ENCODE data around the gene DCTN5. TPM values are rescaled to one million over a fixed set of nuclear protein-coding genes. Genes with fewer than 3 reads are reported as not detected.
A peak's percentile ranks its signal among the peaks of the same experiment; 100 is the strongest.

The DCTN5 gene
- total and polyA plus RNA-seq, 2 of the 13 experiments (the other 11 are each of a cell fraction or from before 2014, with no cell fraction given) = 105 to 207 TPM

DNA sequence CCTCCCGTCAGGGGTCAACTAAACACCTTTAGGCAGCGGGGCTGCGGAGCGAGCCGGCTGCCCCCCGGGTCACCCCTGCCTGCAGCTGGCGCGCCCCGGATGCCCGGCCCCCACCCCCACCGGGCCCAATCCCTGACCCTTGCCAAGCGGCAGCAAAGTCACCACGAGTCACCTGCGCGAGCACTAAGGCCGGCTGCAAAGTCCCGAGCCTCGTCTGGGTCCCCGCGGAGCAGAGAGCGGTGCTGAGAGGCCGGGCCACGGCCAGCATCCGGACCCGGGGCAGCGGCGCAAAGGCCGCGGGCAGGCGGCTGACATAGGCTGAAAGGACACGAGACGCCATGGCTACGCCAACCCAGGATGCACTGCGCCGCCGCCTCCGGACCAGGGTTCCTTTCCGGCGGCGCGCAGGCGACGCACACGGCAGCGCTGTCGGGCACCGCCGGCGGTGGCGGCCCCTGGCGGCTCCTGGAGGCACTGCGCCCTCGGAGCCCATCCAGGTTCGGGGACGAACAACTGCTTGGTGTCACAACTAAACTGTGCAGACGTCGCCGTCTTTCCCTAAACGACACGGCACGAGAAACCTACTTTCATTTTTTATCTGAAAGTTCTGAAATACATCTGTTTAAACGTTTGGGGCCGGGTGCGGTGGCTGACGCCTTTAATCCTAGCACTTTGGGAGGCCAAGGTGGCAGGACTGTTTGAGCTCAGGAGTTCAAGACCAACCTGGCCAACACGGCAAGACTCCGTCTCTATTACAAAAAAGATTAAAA is 45.1 kb upstream of the DCTN5 start, which contains the start of gene NDUFAB1 (continued):
- TF ChIP-seq, protein P1, sequence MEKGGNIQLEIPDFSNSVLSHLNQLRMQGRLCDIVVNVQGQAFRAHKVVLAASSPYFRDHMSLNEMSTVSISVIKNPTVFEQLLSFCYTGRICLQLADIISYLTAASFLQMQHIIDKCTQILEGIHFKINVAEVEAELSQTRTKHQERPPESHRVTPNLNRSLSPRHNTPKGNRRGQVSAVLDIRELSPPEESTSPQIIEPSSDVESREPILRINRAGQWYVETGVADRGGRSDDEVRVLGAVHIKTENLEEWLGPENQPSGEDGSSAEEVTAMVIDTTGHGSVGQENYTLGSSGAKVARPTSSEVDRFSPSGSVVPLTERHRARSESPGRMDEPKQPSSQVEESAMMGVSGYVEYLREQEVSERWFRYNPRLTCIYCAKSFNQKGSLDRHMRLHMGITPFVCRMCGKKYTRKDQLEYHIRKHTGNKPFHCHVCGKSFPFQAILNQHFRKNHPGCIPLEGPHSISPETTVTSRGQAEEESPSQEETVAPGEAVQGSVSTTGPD (CRISPR knock-in tag; IDR thresholded peaks at IDR 0.05) = no peak
- TF ChIP-seq ZNF138 (CRISPR knock-in tag; IDR thresholded peaks at IDR 0.05; ENCODE audit: low read depth) = no peak
- TF ChIP-seq HOXA5 (CRISPR knock-in tag; IDR thresholded peaks at IDR 0.05) = peak; percentile 96
- TF ChIP-seq SMARCE1 (IDR thresholded peaks at IDR 0.05; ENCODE audit: borderline replicate concordance) = no peak
- TF ChIP-seq ZNF20 (CRISPR knock-in tag; IDR thresholded peaks at IDR 0.05) = peak; percentile 74; the same call in 1 of the 2 replicates
- peak; percentile 94 for TF ChIP-seq CBFB (CRISPR knock-in tag; IDR thresholded peaks at IDR 0.05)
- peak; percentile 61 for TF ChIP-seq NFYC (CRISPR knock-in tag; IDR thresholded peaks at IDR 0.05)
- peak; percentile 95 for TF ChIP-seq MEIS2 (CRISPR knock-in tag; IDR thresholded peaks at IDR 0.05)
- no peak for TF ChIP-seq NFE2L2 (IDR thresholded peaks at IDR 0.05; ENCODE audit: low read length)
- TF ChIP-seq POLR2A (IDR thresholded peaks at IDR 0.05; ENCODE audit: insufficient read depth in 1 of 2, low read depth in 2 of 2, low read length in 2 of 2) = peak; percentile 93 to 97
- peak; percentile 94; the same call in 1 of the 2 replicates for TF ChIP-seq ZSCAN12 (CRISPR knock-in tag; IDR thresholded peaks at IDR 0.05)
- TF ChIP-seq, protein P2, sequence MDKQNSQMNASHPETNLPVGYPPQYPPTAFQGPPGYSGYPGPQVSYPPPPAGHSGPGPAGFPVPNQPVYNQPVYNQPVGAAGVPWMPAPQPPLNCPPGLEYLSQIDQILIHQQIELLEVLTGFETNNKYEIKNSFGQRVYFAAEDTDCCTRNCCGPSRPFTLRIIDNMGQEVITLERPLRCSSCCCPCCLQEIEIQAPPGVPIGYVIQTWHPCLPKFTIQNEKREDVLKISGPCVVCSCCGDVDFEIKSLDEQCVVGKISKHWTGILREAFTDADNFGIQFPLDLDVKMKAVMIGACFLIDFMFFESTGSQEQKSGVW (CRISPR knock-in tag; IDR thresholded peaks at IDR 0.05; ENCODE audit: borderline replicate concordance) = no peak
- TF ChIP-seq NCOA5 (CRISPR knock-in tag; IDR thresholded peaks at IDR 0.05) = 0 out of 2 replicates have a peak, but pooled peaks have one; percentile 21
- TF ChIP-seq ZFAT (CRISPR knock-in tag; conservative IDR thresholded peaks at IDR 0.05) = 0 out of 2 replicates have a peak, but pooled peaks have one; percentile 57
- peak; percentile 97 for TF ChIP-seq ZSCAN30 (CRISPR knock-in tag; IDR thresholded peaks at IDR 0.05)
- TF ChIP-seq YEATS2 (CRISPR knock-in tag; IDR thresholded peaks at IDR 0.05; ENCODE audit: borderline replicate concordance) = peak; percentile 98
- TF ChIP-seq SRSF9 (IDR thresholded peaks at IDR 0.05; ENCODE audit: borderline replicate concordance, insufficient read depth, low read depth, low read length, poor library complexity, severe bottlenecking) = no peak
- TF ChIP-seq SCMH1 (CRISPR knock-in tag; IDR thresholded peaks at IDR 0.05; ENCODE audit: borderline replicate concordance) = no peak
- TF ChIP-seq FOSL2 (CRISPR knock-in tag; IDR thresholded peaks at IDR 0.05) = no peak
- TF ChIP-seq, protein P3, sequence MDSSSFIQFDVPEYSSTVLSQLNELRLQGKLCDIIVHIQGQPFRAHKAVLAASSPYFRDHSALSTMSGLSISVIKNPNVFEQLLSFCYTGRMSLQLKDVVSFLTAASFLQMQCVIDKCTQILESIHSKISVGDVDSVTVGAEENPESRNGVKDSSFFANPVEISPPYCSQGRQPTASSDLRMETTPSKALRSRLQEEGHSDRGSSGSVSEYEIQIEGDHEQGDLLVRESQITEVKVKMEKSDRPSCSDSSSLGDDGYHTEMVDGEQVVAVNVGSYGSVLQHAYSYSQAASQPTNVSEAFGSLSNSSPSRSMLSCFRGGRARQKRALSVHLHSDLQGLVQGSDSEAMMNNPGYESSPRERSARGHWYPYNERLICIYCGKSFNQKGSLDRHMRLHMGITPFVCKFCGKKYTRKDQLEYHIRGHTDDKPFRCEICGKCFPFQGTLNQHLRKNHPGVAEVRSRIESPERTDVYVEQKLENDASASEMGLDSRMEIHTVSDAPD (CRISPR knock-in tag; IDR thresholded peaks at IDR 0.05) = peak; percentile 94
- TF ChIP-seq, protein P4, sequence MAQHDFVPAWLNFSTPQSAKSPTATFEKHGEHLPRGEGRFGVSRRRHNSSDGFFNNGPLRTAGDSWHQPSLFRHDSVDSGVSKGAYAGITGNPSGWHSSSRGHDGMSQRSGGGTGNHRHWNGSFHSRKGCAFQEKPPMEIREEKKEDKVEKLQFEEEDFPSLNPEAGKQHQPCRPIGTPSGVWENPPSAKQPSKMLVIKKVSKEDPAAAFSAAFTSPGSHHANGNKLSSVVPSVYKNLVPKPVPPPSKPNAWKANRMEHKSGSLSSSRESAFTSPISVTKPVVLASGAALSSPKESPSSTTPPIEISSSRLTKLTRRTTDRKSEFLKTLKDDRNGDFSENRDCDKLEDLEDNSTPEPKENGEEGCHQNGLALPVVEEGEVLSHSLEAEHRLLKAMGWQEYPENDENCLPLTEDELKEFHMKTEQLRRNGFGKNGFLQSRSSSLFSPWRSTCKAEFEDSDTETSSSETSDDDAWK (CRISPR knock-in tag; IDR thresholded peaks at IDR 0.05) = no peak
- peak; percentile 93; the same call in 1 of the 2 replicates for TF ChIP-seq CAMTA2 (CRISPR knock-in tag; IDR thresholded peaks at IDR 0.05; ENCODE audit: borderline replicate concordance)
- TF ChIP-seq ZNF124 (CRISPR knock-in tag; IDR thresholded peaks at IDR 0.05) = peak; percentile 90; the same call in 1 of the 2 replicates
- peak; percentile 99 for TF ChIP-seq SALL2 (CRISPR knock-in tag; IDR thresholded peaks at IDR 0.05)
- TF ChIP-seq EED (CRISPR knock-in tag; IDR thresholded peaks at IDR 0.05) = peak; percentile 94
- TF ChIP-seq FOXC1 (CRISPR knock-in tag; IDR thresholded peaks at IDR 0.05; ENCODE audit: borderline replicate concordance) = peak; percentile 99
